IPS-18c (cell line): ENCODE measurements around the gene TAMALIN.
"Not testable (repeated sequence)": the region's sequence is repeated elsewhere in the genome, so short reads cannot be mapped to it uniquely, and the experiment has no call there.

Experiments used
- H3K4me3 ChIP-seq: 2 replicates; pipeline ENCODE4 v1.7.0; 2013; ENCODE audit warnings: low read depth, mild to moderate bottlenecking, low read length, moderate library complexity; ENCODE audit not compliant: insufficient read depth
- H3K9me3 ChIP-seq: one replicate; pipeline ENCODE4 v1.6.1; 2013; ENCODE audit warnings: mild to moderate bottlenecking, low read length, moderate library complexity; ENCODE audit not compliant: control insufficient read depth, insufficient read depth

TAMALIN gene

GRCh38 chr12:51977320-51977753, 29.4 kb upstream of the TAMALIN start:
- Histone ChIP-seq H3K9me3 (no peaks in the 10 kb centered on the region), H3K4me3 (no peak overlapping the region)

GRCh38 chr12:51979306-51979705, 27.4 kb upstream of the TAMALIN start:
- H3K9me3 ChIP-seq, H3K4me3 ChIP-seq: not testable (repeated sequence)

- no peaks in the 10 kb centered on the region for H3K9me3 ChIP-seq
- no peak overlapping the region for H3K4me3 ChIP-seq
Observed at GRCh38 chr12:51980051-51980808, 26.5 kb upstream of the TAMALIN start.

- Histone ChIP-seq H3K4me3 (no peak overlapping the region), H3K9me3 (no peaks in the 10 kb centered on the region)
Observed at GRCh38 chr12:51980809-51981127, 26.0 kb upstream of the TAMALIN start.

- Histone ChIP-seq H3K4me3 (no peak overlapping the region), H3K9me3 (no peaks in the 10 kb centered on the region)
Observed at GRCh38 chr12:51984657-51985056, 22.1 kb upstream of the TAMALIN start.

GRCh38 chr12:51985154-51985835, 21.5 kb upstream of the TAMALIN start:
- no peak overlapping the region for H3K4me3 ChIP-seq

GRCh38 chr12:51986834-51987233, 19.9 kb upstream of the TAMALIN start:
- Histone ChIP-seq H3K4me3 (no peak overlapping the region), H3K9me3 (no peaks in the 10 kb centered on the region)

More at GRCh38 chr12:51985154-51985835, 21.5 kb upstream of the TAMALIN start:
- H3K9me3 ChIP-seq: no peaks in the 10 kb centered on the region

GRCh38 chr12:51992246-51992645, 14.5 kb upstream of the TAMALIN start:
- no peak overlapping the region for H3K4me3 ChIP-seq
- no peaks in the 10 kb centered on the region for H3K9me3 ChIP-seq

GRCh38 chr12:51994539-51994820, 12.3 kb upstream of the TAMALIN start:
- no peaks in the 10 kb centered on the region for H3K9me3 ChIP-seq

GRCh38 chr12:51994959-51995358, 11.8 kb upstream of the TAMALIN start:
- H3K9me3 ChIP-seq: no peaks in the 10 kb centered on the region
- H3K4me3 ChIP-seq: no peak overlapping the region

More at GRCh38 chr12:51994539-51994820, 12.3 kb upstream of the TAMALIN start:
- H3K4me3 ChIP-seq: no peak overlapping the region

GRCh38 chr12:51997136-51997535, 9.6 kb upstream of the TAMALIN start:
- no peak overlapping the region for H3K4me3 ChIP-seq

GRCh38 chr12:52003016-52003550, 3.7 kb upstream of the TAMALIN start:
- H3K4me3 ChIP-seq: no peak overlapping the region
- H3K9me3 ChIP-seq: no peaks in the 10 kb centered on the region

More at GRCh38 chr12:51997136-51997535, 9.6 kb upstream of the TAMALIN start:
- H3K9me3 ChIP-seq: no peaks in the 10 kb centered on the region

GRCh38 chr12:52003591-52003990, 3.2 kb upstream of the TAMALIN start:
- H3K4me3 ChIP-seq: no peak overlapping the region

GRCh38 chr12:52004042-52004648, 2.6 kb upstream of the TAMALIN start:
- Histone ChIP-seq H3K9me3 (no peaks in the 10 kb centered on the region), H3K4me3 (no peak overlapping the region)

More at GRCh38 chr12:52003591-52003990, 3.2 kb upstream of the TAMALIN start:
- no peaks in the 10 kb centered on the region for H3K9me3 ChIP-seq

- no peaks in the 10 kb centered on the region for H3K9me3 ChIP-seq
- H3K4me3 ChIP-seq: no peak overlapping the region
Observed at GRCh38 chr12:52005218-52005902, 1.4 kb upstream of the TAMALIN start.

- no peaks in the 10 kb centered on the region for H3K9me3 ChIP-seq
- peak overlapping the region; percentile 71; the same call in 1 of the 2 replicates for H3K4me3 ChIP-seq
Observed at GRCh38 chr12:52005903-52006703, 643 bp upstream of the TAMALIN start.
